B cell (primary cell): Measurements from ENCODE around the gene APCDD1L.

Experiments
- CTCF ChIP-seq: fragments of 200-600 bp; IDR thresholded peaks from one replicate; pipeline ENCODE4 v1.8.0; 2022; ENCODE audit warnings: antibody characterized with exemption, mild to moderate bottlenecking
- EZH2 ChIP-seq: IDR thresholded peaks from 2 replicates; pipeline ENCODE4 v1.6.1; 2012; ENCODE audit warnings: borderline replicate concordance, low read depth, mild to moderate bottlenecking, moderate library complexity, low read length; ENCODE audit not compliant: insufficient read depth, poor library complexity, severe bottlenecking

- TF ChIP-seq CTCF = no peak
- TF ChIP-seq EZH2 = no peak
Measured at GRCh38 chr20:58511364-58511763, 3.8 kb downstream of the APCDD1L start.
